HG02840 (cell line): ENCODE results near the gene NUDC.
"Not testable (repeated sequence)": the region's sequence is repeated elsewhere in the genome, so short reads cannot be mapped to it uniquely, and the experiment has no call there.

Experiments used
- ATAC-seq: cut with Tn5 transposase; IDR thresholded peaks from one replicate; pipeline ENCODE4 v1.9.1; 2021; ENCODE audit warnings: mild to moderate bottlenecking, moderate library complexity, moderate number of reproducible peaks; ENCODE audit not compliant: unreplicated experiment, low FRiP score

Gene NUDC

DNA sequence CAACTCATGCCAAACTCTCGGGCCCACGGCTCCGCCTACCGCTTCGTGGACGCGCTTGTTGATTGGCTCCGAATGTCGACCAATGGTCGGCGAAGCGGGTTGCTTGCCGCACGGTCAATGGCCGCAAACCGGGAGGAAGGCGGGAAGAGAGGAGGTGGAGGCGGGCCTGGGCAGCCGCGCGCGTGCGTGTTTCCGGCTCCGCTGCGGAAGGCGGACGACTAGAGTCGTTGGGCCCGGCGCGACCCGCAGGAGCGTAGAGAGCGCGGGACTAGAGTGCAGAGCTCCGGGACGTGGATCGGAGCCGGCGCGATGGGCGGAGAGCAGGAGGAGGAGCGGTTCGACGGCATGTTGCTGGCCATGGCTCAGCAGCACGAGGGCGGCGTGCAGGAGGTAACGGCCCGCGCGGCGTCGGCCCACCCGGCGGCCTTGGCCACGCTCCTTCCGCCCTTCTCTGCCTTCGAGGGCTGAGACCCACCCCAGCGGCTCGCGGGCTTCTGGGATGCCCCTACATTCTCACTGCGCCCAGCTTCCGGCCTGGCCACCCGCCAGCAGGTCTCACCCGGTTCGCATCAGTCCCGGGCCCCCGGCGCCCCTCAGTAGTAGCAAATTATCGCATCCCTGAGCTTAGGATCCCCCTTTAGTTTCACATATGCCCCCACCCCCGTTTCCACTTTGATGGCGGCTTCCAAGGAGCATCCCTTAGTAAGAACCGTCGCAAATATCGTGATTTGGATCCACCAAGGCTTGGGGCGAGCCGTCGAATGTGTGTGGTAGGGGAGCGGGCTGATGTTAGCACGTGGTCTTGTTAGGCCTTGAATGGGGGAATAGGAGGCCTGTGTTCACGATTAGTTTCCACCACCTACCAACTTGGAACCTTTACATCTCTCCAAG lies at the start of gene NUDC:
TSS of gene NUDC (plus strand) at position 204 of the 891 bp plus-strand sequence. CDS start at position 310, 106 bp downstream.
- ATAC-seq: peak; percentile 96

DNA sequence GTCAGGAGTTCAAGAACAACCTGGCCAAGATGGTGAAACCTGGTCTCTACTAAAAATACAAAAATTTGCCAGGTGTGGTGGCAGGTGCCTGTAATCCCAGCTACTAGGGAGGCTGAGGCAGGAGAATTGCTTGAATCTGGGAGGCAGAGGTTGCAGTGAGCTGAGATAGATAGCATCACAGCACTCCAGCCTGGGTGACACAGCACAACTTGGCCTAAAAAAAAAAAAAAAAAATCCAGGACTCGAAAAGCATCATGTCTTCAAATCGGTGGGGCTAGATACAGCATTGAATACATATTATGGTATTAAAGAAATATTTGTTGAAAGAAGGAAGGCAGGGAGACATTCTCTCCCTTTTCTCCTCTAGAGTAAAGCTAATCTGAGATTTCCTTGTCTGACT lies 48.4 kb upstream of the NUDC start:
- not testable (repeated sequence) for ATAC-seq

DNA sequence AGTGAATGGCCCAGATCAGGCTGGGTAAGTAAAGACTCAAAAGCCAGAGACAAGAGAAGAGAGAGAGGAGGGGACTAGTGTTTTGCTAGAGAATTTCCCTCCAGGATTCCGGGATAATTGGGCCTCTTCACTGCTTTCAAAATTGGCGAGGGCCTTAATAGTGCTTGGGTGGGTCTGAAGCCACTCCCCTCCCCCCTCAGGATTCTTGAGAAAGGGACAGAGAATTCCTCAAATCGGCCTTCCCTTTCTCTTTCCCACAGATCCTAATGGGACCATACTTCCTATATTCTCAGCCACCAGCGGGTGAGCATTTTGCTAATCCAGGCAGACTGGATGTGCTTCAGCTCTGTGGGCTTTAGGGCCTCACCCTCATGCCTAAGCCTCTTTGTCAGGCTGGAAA lies 46.6 kb upstream of the NUDC start:
- ATAC-seq: no peak

DNA sequence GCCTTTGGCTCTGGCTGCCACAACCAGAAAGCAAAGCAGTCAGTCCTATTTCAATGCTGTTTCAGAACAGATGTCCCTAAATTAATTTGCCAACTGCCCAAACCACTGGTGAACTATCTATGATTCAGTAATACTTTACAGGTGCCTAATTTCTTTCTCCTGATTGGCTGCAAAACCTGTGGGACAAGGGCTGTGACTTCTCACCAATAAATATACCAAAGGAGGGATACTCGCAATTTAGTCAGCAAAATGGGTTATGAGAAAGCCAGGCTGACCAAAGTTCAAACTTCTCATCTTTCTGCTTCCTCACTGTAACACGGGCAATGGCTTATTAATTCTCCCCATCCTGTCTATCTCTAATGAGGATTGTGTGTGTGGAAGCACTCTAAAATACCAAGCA lies 44.2 kb upstream of the NUDC start:
- ATAC-seq: no peak

DNA sequence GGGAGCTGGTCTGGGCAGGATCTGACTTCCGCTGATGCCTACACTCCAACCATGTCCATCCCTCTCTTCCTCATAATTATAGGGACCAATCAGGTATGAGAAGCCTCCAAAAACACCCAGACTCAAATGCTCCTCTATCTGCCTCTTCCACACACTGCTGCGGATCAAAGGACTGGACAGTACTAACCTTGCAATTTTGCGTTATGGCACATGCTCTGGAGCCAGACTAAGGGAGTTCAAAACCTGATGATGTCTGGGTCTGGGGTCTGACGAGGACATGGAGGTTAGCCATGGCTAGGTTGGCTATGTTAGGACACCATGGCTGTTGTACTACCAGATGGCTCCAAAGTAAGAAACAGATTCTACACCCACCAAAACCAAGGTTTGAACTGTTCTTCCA lies 41.8 kb upstream of the NUDC start:
- no peak for ATAC-seq

DNA sequence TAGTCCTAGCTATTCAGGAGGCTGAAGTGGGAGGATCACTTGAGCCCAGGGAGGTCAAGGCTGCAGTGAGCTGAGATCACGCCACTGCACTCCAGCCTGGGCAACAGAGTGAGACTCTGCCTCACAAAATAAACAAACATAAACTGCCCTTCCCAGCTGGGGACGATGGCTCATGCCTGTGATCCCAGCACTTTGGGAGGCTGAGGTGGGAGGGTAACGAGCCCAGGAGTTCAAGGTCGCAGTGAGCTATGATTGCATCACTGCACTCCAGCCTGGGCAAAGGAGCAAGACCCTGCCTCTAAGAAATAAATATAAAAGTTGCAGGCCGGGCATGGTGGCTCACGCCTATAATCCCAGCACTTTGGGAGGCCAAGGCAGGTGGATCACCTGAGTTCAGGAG lies 39.9 kb upstream of the NUDC start:
- not testable (repeated sequence) for ATAC-seq

DNA sequence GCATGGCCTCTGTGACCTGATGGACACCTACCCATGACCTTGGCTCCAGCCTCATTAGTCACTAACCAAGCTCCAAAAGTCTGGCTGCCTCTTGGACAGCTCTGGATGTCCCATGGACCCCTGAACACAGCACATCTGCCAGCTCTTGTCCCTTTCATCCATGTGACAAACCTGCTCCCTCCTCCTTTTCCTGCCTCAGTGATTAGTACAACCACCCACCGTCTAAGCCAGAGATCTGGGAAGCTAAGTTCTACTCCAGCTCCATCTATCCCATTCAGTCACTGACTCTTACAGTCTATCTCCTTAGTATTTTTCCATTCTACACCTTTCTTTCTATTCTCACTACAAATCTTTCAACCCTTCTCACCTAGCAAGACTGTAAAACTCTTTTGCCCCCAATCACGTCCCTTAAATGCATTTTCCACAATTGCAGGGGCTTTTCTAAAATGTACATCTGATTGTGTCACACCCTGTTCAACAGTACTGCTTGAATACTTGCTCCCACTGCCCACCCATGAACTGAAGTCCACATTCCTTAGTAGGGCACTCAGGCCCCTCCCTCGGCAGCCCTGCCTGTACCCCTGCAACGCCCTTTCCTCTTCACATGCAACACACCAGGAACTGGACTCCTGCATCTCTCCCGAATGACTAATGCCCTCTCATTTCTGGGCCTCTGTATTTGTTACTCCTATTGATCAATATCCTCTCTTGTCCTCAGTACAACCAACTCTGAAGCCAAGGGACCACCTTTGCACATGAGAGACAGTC lies 38.7 kb upstream of the NUDC start:
- ATAC-seq: no peak

DNA sequence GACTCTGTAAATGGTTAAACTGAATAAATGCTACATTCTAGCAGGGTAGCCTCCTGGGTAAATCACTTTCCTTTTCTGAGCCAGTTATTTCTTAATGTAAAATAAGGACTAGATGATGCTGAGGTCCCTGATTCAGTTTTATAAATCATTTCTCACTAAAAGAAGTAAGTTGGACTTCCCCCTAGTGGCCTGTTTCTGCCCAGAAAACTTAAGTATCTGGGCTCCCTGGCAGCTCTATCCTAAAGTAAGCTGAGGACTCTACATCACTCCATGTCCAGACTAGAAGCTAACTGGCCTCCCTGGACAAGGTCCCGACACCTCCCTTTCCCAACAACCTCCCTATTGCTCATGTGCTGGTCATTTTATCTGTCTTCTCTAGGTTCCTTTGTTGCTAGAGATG lies 34.4 kb upstream of the NUDC start:
- no peak for ATAC-seq

DNA sequence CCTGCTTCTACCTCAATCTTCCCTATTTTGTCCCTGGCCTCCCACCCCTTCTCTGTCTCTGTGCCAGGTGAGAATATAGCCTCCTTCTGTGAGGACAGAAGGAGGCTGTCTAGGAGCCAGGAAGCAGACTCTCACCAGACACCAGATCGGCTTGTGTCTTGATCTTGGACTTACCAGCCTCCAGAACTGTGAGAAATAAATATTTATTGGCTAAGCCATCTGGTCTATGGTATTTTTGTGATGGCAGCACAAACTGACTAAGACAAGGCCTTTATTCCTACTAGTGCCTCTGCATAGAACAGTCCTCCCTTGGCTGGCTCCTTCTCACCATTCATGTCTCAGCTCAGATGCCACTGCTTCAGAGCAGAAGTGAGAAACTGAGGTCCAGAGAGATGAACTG lies 33.3 kb upstream of the NUDC start:
- no peak for ATAC-seq

DNA sequence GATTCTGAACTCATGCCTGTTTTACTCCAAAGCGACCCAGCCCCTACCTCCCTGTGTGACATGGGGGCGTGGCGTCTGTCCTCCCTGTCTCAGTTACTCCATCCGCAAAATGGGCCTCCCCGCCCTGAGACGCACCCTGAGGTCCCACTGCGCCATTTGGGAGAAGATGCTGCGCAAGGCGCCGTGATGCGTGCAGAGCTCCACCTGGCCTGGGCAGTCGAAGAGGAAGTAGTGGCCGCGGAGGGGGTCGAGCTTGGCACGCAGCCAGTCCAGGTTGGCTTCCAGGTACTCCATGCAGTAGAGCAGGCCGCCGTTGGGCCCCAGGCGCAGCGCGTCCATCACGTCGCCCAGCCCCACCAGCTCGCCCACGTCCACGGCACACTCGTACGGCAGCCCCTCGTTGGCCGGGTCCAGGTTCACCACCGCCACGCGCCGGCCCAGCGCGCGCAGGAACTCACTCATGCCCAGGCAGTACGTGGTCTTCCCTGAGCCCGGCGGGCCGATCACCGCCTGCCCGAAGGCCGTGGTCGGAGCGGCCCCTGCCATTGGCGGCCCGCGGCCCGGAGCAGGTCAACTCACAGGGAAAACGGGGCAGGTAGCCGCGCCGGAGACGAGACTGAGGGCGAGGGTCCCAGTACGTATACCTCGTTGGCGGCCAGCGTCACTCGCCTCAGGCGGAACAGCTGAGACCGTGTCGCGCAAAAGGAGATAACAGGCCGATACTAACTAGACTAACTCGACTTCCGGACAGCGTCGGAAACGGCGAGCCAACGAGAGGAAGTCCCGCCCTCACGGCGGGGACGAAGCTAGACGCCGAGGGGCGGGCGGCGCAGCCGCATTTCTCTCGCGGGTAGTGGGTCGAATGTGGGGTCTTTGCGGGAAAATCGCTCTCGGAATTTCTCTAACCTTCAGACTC lies 31.7 kb upstream of the NUDC start, which contains the start of gene GPN2:
TSS of gene GPN2 (minus strand) at position 733 of the 916 bp plus-strand sequence. CDS start at position 546, 187 bp downstream.
- peak; percentile 85 for ATAC-seq

DNA sequence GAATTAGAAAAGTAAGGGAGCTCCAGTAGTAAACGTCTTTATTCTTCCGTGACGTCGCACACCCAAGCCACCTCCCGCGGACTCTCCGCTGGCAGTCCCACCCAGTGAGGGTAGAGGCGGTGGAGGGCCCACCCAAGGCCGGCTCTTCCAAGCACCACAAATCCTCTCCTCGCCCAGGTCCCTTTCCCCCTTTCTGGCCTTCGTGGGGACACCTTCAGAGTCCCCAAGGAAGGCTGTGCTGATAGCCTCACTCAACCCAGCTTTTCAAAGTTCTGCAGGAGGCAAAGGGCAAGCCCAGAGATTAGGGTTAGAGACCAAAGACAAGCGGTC lies 31.1 kb upstream of the NUDC start:
- ATAC-seq: peak; percentile 22

DNA sequence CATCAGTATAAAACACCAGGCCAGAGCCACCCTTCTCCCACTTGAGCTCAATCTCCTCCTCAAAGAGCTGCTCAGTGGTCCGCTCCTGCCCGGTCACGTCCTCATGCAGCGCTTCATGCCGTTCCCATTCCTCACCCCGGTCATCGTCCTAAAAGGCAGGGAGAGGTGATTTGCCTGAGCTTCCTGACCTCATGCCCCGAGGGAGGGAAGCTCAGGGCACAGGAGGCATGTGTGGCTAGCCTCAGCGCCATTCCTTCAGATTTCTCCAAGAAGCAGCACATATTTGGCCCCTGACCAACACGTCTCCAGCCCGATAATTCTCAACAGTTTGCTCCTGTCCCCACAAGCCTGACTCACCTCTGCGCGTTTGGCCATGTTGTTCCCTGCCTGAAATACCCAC lies 27.3 kb upstream of the NUDC start:
- no peak for ATAC-seq

DNA sequence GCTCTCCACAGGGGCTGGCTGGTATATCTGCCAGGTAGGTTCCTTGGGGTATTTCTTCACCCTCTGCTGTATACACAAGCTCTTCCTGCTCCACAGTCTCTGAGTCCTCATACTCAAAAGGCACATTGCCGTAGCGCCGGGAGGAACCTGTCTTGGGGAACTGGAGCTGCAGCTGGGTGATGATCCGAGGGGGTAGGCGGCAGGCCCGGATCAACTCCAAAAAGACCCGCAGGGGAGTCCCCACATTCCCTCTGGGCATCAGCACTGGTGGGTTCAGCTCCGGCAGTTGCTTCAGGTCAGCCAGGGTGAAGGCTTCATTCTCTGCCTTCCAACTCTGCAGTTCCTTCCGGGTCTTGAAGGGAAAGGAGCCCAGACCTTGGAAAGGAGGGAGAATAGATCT lies 24.2 kb upstream of the NUDC start:
- ATAC-seq: no peak

DNA sequence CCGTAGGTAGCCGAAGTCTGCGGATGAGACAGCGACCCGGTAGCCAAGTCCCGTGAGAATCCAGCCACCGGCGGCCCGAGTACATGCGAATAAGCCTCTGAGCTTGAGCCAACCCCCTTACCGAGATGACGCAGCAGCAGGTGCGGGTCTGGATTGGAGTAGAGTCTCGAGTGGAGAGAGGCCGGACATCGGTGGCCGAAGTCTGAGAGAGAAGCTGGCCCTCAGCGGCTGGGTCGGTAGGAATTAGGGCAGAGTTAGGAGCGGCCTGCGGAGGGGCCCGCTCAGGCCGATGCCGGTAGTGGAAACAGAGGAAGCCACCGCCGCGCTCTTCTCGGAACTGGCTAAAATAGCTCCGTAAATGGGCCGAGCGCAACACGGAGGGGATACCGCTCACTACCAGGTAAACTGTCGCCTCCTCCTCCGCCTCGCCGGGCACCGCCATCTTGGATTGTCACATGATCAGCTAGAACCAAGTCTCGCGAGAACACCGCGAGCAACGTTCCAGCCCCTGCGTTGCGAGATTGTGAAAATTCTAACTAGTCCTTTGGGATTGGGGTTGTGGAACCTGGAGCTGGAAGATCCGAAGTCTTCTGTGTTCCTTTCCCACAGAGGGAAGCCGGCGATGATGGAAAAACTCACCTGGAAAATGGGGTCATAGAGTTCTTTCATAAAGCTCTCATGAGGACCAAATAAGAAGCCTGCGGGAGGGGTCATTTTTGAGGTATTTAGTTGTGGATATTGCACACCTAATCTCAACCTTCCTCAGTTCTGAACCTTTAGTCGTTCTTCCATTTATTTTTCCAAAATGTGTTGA lies 21.3 kb upstream of the NUDC start, which contains the start of gene GPATCH3:
TSS of gene GPATCH3 (minus strand) at position 467 of the 814 bp plus-strand sequence. CDS start at position 442, 25 bp downstream.
- ATAC-seq: peak; percentile 90

DNA sequence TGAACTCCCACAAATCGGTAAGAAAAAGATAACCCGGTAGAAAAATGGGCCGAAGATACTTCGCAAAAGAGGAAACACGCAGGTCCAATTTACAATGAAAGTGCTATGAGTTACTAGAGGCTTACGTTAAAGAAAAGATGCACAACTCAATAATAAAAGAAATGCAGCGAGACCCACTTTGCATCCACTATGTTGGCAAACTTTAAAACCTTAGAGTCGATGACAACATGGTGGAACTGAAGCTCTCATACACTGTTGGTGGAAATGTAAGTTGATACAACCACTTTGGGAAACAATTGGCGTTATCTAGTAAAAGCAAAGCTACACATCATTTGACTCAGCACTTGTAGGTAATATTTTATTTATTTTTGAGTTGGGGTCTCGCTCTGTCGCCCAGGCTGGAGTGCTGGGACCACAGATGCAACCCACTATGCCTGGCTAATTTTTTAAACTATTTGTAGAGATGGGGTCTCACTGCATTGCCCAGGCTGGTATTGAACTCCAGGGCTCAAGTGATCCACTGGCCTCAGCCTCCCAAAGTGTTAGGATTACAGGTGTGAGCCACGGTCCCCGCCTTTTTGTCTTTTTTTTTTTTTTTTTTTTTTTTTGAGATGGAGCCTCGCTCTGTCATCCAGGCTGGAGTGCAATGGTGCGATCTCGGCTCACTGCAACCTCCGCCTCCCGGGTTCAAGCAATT lies 20.6 kb upstream of the NUDC start:
- no peak for ATAC-seq

DNA sequence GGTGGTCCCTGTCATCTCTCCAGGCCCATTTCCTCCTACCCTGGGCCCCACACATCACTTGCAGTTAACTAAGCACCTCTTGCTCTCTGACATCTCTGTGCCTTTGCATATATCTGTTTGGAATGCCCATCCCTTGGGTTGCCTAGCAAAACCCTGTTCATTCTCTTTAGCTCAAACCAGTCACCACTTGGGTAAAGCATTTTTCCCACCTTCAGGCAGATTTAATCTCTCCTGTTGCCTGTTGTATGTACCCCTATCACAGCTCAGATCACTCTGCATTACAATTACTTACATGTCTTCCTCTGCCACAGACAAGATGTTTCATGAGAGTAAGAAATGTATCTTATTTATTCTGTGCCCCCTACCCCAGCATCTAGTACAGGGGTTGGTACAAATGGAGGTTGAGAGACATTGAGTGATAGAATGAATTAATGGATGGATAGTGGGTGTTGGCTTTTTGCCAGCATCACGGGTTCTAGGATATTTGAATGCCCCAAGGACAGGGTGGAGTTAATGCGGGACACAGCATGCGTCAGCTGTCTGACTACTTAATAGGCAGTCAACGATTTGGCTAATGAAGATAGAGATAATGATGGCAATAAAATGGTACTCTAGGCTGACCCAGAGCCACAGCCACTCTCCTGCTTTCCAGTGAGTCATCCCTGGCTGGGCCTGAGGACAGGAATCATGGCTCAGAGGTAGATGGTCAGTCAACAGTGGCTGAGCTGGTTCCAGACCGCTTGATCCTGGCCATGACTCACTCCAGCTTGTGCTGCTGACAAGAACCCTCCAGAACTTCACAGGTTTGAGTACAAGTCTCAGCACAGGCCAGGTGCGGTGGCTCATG lies 14.2 kb upstream of the NUDC start:
- no peak for ATAC-seq

DNA sequence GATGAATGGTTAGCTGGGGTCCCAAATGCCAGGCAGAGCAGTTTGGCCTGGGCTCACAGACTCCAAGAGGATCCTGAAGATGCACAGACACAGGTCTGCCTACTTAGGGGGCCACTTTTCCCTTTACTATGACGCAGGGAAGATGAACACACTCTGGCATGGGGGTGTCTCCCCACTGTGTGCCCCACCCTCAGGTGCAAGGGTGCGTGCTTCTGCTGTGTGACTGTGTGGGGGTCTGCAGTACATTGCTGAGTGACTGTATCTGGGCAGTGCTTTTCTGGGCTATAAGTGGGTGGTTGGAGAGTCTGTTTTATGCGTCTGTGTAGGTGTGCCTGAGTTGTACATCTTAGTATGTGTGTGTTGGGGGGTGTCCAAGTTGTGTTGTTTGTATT lies 11.6 kb upstream of the NUDC start:
- no peak for ATAC-seq
